HL-60 (cell line): Measurements from ENCODE around the gene CBLC.
"Not testable (repeated sequence)": the region's sequence is repeated elsewhere in the genome, so short reads cannot be mapped to it uniquely, and the experiment has no call there.

ENCODE experiments used
- DNase-seq, 2 experiments: peaks; one replicate each; pipeline ENCODE4 v3.0.0-alpha.2; 2010 to 2020; ENCODE audit warnings: low read depth in 1 of 2, low spot score in 1 of 2
- H3K27ac ChIP-seq: fragments of 250-450 bp; sonication (Bioruptor Pico); replicated peaks from 2 replicates; pipeline ENCODE4 v1.5.1; 2020; ENCODE audit warnings: mild to moderate bottlenecking, moderate library complexity
- H3K27me3 ChIP-seq: fragments of 250-450 bp; sonication (Bioruptor Pico); 2 replicates; pipeline ENCODE4 v1.5.1; 2021; ENCODE audit warnings: mild to moderate bottlenecking, moderate library complexity; ENCODE audit not compliant: insufficient read depth, poor library complexity, severe bottlenecking
- H3K4me3 ChIP-seq: replicated peaks from 2 replicates; pipeline ENCODE4 v1.5.1; 2011; ENCODE audit warnings: mild to moderate bottlenecking, control low read depth, low read length; ENCODE audit not compliant: insufficient read depth
- CTCF ChIP-seq: IDR thresholded peaks from one replicate; pipeline ENCODE4 v1.5.1; 2011; ENCODE audit warnings: low read length, control low read depth, inconsistent platforms; ENCODE audit not compliant: insufficient read depth
- GABPA ChIP-seq: IDR thresholded peaks from 2 replicates; pipeline ENCODE4 v1.6.1; 2012; ENCODE audit warnings: low read depth
- POLR2AphosphoS5 ChIP-seq: IDR thresholded peaks from 2 replicates; pipeline ENCODE4 v1.6.1; 2012; ENCODE audit warnings: low read depth
- REST ChIP-seq: IDR thresholded peaks from 2 replicates; pipeline ENCODE4 v1.6.1; 2012; ENCODE audit warnings: low read depth; ENCODE audit not compliant: insufficient replicate concordance
- SPI1 ChIP-seq: IDR thresholded peaks from 2 replicates; pipeline ENCODE4 v1.6.1; 2012; ENCODE audit warnings: low read depth, mild to moderate bottlenecking, borderline replicate concordance

Gene CBLC

GRCh38 chr19:44822670-44823372, 45.1 kb downstream of the CBLC start:
- Histone ChIP-seq H3K27ac (no peak overlapping the region), H3K27me3 (no peaks in the 10 kb centered on the region), H3K4me3 (no peak overlapping the region)
- TF ChIP-seq SPI1 (no peak), GABPA (no peak), CTCF (no peak), POLR2AphosphoS5 (no peak), REST (no peak)
- no peak for DNase-seq

- H3K27me3 ChIP-seq = no peaks in the 10 kb centered on the region
- H3K4me3 ChIP-seq = no peak overlapping the region
- TF ChIP-seq SPI1 (no peak), GABPA (no peak)
- no peak for DNase-seq
- no peak overlapping the region for H3K27ac ChIP-seq
Measured at GRCh38 chr19:44823373-44823698, 45.6 kb downstream of the CBLC start.

GRCh38 chr19:44824761-44825160, 47.1 kb downstream of the CBLC start:
- no peak for TF ChIP-seq SPI1
- Histone ChIP-seq H3K27ac (no peak overlapping the region), H3K27me3 (no peaks in the 10 kb centered on the region), H3K4me3 (no peak overlapping the region)
- no peak for DNase-seq

GRCh38 chr19:44832875-44833274, 55.2 kb downstream of the CBLC start:
- not testable (repeated sequence) for H3K27me3 ChIP-seq, H3K4me3 ChIP-seq, H3K27ac ChIP-seq, DNase-seq

GRCh38 chr19:44834399-44834798, 56.7 kb downstream of the CBLC start:
- H3K4me3 ChIP-seq, H3K27ac ChIP-seq, DNase-seq, H3K27me3 ChIP-seq: not testable (repeated sequence)

GRCh38 chr19:44839276-44839675, 61.6 kb downstream of the CBLC start:
- no peak overlapping the region for H3K4me3 ChIP-seq
- H3K27me3 ChIP-seq = no peaks in the 10 kb centered on the region
- no peak overlapping the region for H3K27ac ChIP-seq
- no peak for DNase-seq
- TF ChIP-seq POLR2AphosphoS5 (no peak), SPI1 (no peak), CTCF (no peak), GABPA (no peak), REST (no peak)
